Karpas-422 (cell line): ENCODE data around the gene CACNA1H. TPM values are rescaled to one million over a fixed set of nuclear protein-coding genes. Genes with fewer than 3 reads are reported as not detected.
"Not testable (repeated sequence)": the region's sequence is repeated elsewhere in the genome, so short reads cannot be mapped to it uniquely, and the experiment has no call there.

ENCODE experiments used
- DNase-seq: peaks from one replicate; pipeline ENCODE4 v3.0.0-alpha.2; 2015
- H2AFZ ChIP-seq: fragments of 200-600 bp; sonication (generic); 2 replicates; pipeline ENCODE4 v1.6.1; 2014; ENCODE audit warnings: antibody characterized with exemption, low read length, mixed read lengths
- H3K27ac ChIP-seq: fragments of 200-600 bp; sonication (generic); 2 replicates; pipeline ENCODE4 v1.5.1; 2014; ENCODE audit warnings: mild to moderate bottlenecking, low read length, moderate library complexity
- H3K27me3 ChIP-seq: fragments of 200-600 bp; sonication (generic); 2 replicates; pipeline ENCODE4 v1.6.1; 2014; ENCODE audit warnings: low read length, mixed read lengths
- H3K36me3 ChIP-seq: fragments of 200-600 bp; sonication (generic); 2 replicates; pipeline ENCODE4 v1.6.1; 2014; ENCODE audit warnings: low read length, mixed read lengths; ENCODE audit not compliant: insufficient read depth
- H3K4me1 ChIP-seq: fragments of 200-600 bp; sonication (generic); 2 replicates; pipeline ENCODE4 v1.6.1; 2014; ENCODE audit warnings: mild to moderate bottlenecking, low read length, mixed read lengths
- H3K4me2 ChIP-seq: fragments of 200-600 bp; sonication (generic); 2 replicates; pipeline ENCODE4 v1.6.1; 2014; ENCODE audit warnings: low read length, low read depth, mild to moderate bottlenecking; ENCODE audit not compliant: poor library complexity, severe bottlenecking
- H3K4me3 ChIP-seq: fragments of 200-600 bp; sonication (generic); 2 replicates; pipeline ENCODE4 v1.5.1; 2014; ENCODE audit warnings: mild to moderate bottlenecking, antibody characterized with exemption, low read length, mixed read lengths
- H3K79me2 ChIP-seq: fragments of 200-600 bp; sonication (generic); 2 replicates; pipeline ENCODE4 v1.6.1; 2014; ENCODE audit warnings: mild to moderate bottlenecking, low read length, mixed read lengths
- H3K9ac ChIP-seq: fragments of 200-600 bp; sonication (generic); 2 replicates; pipeline ENCODE4 v1.6.0; 2014; ENCODE audit warnings: low read length
- H3K9me2 ChIP-seq: fragments of 200-600 bp; sonication (generic), shearing (Covaris generic); replicated peaks from 2 replicates; pipeline ENCODE4 v1.6.0; 2014; ENCODE audit warnings: mild to moderate bottlenecking, low read length, moderate library complexity; ENCODE audit not compliant: insufficient read depth
- H3K9me3 ChIP-seq: fragments of 300-700, 200-600 bp; sonication (generic); 2 replicates; pipeline ENCODE4 v1.6.1; 2014; ENCODE audit warnings: low read length, mixed read lengths
- H4K20me1 ChIP-seq: fragments of 200-600 bp; sonication (generic); 2 replicates; pipeline ENCODE4 v1.6.1; 2014; ENCODE audit warnings: mild to moderate bottlenecking, antibody characterized with exemption, low read length, low read depth; ENCODE audit not compliant: insufficient read depth
- total RNA-seq: library from RNA; depleted of rRNA; stranded (reverse); fragments of >200 nt; shearing (Covaris generic); gene quantifications from 2 replicates; pipeline ENCODE4 v1.2.3, GENCODE V29; 2014; ENCODE audit warnings: low replicate concordance

Gene CACNA1H
- total RNA-seq, 1 experiment from 2014 or later = not detected

- not testable (repeated sequence) for H3K9me3 ChIP-seq, H3K79me2 ChIP-seq, H3K4me3 ChIP-seq, H3K27ac ChIP-seq, H3K27me3 ChIP-seq, H3K9me2 ChIP-seq, H3K9ac ChIP-seq, H3K36me3 ChIP-seq, H3K4me2 ChIP-seq, DNase-seq, H2AFZ ChIP-seq
- Histone ChIP-seq H4K20me1 (peaks cover 11% of the 10 kb centered on the region; the same call in 1 of the 2 replicates), H3K4me1 (peaks cover 12% of the 10 kb centered on the region)
These were observed 102.6 kb downstream of the CACNA1H start, which contains the start of gene TPSD1 for GRCh38 chr16:1255276-1256122. Gene TPSD1 (plus strand): TSS chr16:1256069. CDS start chr16:1256281, 212 bp downstream.

- Histone ChIP-seq H3K4me1 (peaks cover 21% of the 10 kb centered on the region), H4K20me1 (peaks cover 13% of the 10 kb centered on the region; the same call in 1 of the 2 replicates)
- not testable (repeated sequence) for DNase-seq, H3K27me3 ChIP-seq, H3K27ac ChIP-seq, H3K4me3 ChIP-seq, H3K79me2 ChIP-seq, H2AFZ ChIP-seq, H3K9ac ChIP-seq, H3K36me3 ChIP-seq, H3K9me3 ChIP-seq, H3K9me2 ChIP-seq, H3K4me2 ChIP-seq
These were observed 103.5 kb downstream of the CACNA1H start for GRCh38 chr16:1256296-1256873.

DNA sequence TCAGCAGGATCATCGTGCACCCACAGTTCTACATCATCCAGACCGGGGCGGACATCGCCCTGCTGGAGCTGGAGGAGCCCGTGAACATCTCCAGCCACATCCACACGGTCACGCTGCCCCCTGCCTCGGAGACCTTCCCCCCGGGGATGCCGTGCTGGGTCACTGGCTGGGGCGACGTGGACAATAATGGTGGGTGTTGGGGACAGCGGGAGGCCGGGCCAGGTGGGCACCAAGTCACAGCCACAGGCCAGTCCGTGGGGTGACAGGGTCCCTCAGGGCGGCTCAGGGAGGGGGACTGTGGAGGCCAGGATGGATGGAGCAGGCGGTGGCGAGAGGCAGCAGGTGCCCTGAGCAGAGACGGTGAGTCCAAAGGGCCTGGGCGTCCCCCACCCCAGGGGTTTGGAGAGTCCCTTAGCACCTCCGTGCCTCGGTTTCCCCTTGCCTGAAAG is 104.0 kb downstream of the CACNA1H start:
- Histone ChIP-seq H3K9me3 (no peaks in the 10 kb centered on the region), H4K20me1 (peaks cover 13% of the 10 kb centered on the region; the same call in 1 of the 2 replicates), H3K4me2 (no peak overlapping the region), H3K36me3 (no peaks in the 10 kb centered on the region), H3K27me3 (no peaks in the 10 kb centered on the region), H3K27ac (no peak overlapping the region), H3K9ac (no peak overlapping the region), H2AFZ (no peak overlapping the region), H3K79me2 (no peaks in the 10 kb centered on the region), H3K9me2 (no peaks in the 10 kb centered on the region), H3K4me1 (peaks cover 26% of the 10 kb centered on the region), H3K4me3 (no peak overlapping the region)
- DNase-seq = no peak

GRCh38 chr16:1257561-1258224 is 104.8 kb downstream of the CACNA1H start:
- no peaks in the 10 kb centered on the region for H3K79me2 ChIP-seq
- DNase-seq = no peak
- H3K4me3 ChIP-seq = no peak overlapping the region
- no peaks in the 10 kb centered on the region for H3K36me3 ChIP-seq
- no peak overlapping the region for H3K9ac ChIP-seq
- no peaks in the 10 kb centered on the region for H3K9me2 ChIP-seq
- no peak overlapping the region for H2AFZ ChIP-seq
- H3K9me3 ChIP-seq = no peaks in the 10 kb centered on the region
- no peak overlapping the region for H3K27ac ChIP-seq
- H4K20me1 ChIP-seq = peaks cover 13% of the 10 kb centered on the region; the same call in 1 of the 2 replicates
- no peaks in the 10 kb centered on the region for H3K27me3 ChIP-seq
- H3K4me2 ChIP-seq = no peak overlapping the region
- peaks cover 26% of the 10 kb centered on the region for H3K4me1 ChIP-seq

DNA sequence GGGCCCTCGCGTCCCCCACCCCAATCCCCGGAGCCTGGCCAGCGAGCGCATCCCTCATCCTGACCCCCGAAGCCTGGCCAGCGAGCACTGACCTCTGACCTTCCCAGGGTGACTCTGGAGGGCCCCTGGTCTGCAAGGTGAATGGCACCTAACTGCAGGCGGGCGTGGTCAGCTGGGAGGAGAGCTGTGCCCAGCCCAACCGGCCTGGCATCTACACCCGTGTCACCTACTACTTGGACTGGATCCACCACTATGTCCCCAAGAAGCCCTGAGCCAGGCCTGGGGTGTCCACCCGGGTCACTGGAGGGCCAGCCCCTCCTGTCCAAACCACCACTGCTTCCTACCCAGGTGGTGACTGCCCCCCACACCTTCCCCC is 105.3 kb downstream of the CACNA1H start:
- Histone ChIP-seq H3K27ac (no peak overlapping the region), H3K27me3 (no peaks in the 10 kb centered on the region), H3K4me1 (peaks cover 26% of the 10 kb centered on the region), H3K79me2 (no peaks in the 10 kb centered on the region), H3K9ac (no peak overlapping the region), H2AFZ (no peak overlapping the region), H3K4me3 (no peak overlapping the region), H3K9me3 (no peaks in the 10 kb centered on the region), H3K4me2 (no peak overlapping the region), H3K36me3 (no peaks in the 10 kb centered on the region), H3K9me2 (no peaks in the 10 kb centered on the region), H4K20me1 (peaks cover 13% of the 10 kb centered on the region; the same call in 1 of the 2 replicates)
- peak; percentile 53 for DNase-seq

DNA sequence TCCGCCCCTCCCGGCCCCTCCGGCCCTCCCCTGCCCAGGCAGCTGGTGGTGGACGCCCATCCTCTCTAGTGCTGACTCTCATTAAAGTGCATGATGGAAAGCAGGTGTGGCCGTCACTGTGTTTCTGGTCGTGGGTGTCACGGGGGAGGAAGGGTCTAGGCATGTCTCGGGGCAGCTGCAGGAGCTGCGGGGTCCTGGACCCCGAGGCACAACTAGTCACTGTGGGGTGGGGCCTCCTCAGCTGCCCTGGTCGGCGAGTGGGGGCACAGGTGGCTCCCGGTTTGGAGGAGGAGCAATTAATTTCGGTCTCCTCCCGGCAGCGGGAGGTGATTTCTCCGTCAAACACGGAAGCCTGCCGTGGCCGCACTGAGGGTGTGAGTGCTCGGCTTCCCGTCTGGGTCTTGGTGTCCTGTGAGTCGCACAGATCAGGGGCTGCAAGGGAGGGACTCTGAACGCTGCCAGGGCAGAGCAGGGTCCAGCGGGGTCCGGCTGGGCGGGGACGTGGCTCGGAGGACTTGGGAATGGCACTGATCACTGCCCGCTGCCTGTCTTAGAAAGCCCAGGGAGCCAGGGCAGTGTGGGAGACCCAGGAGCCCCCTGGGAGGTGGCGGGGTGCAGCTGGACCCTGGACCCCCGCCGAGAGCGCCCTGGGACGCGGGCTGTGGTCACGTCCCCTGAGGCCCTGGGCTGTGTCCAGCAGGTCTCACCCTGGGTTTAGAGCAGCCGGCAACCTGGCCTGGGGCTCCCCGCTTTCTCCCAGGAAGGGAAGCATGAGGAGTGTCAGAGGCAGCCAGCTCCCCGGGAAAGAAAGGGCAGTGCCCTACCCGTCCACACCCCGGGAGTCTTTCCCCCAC is 106.2 kb downstream of the CACNA1H start:
- Histone ChIP-seq H3K36me3 (no peaks in the 10 kb centered on the region), H4K20me1 (peaks cover 13% of the 10 kb centered on the region; the same call in 1 of the 2 replicates), H3K4me2 (no peak overlapping the region), H3K4me3 (no peak overlapping the region), H3K9me2 (no peaks in the 10 kb centered on the region), H3K9me3 (no peaks in the 10 kb centered on the region), H3K27ac (no peak overlapping the region), H3K27me3 (no peaks in the 10 kb centered on the region), H3K4me1 (peaks cover 26% of the 10 kb centered on the region), H3K79me2 (no peaks in the 10 kb centered on the region), H2AFZ (no peak overlapping the region), H3K9ac (no peak overlapping the region)
- no peak for DNase-seq

DNA sequence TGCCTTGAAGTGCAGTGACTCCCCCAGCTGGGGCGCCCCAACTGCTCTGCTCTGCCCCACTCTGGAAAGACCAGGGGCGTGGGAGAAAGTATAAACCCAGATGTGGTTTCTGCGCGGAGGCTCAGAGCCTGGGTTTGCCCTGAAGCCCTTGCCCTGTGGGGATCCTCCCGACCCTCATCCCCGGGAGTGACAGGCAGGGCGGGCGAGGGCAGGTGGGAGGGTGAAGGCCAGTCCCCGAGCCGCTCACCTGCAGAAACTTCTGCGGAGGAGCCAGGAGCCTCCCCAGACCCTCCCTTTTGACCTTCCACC is 106.8 kb downstream of the CACNA1H start:
- H3K4me2 ChIP-seq = no peak overlapping the region
- no peaks in the 10 kb centered on the region for H3K79me2 ChIP-seq
- H3K4me3 ChIP-seq = no peak overlapping the region
- H3K27me3 ChIP-seq = no peaks in the 10 kb centered on the region
- H3K36me3 ChIP-seq = no peaks in the 10 kb centered on the region
- H3K9me2 ChIP-seq = no peaks in the 10 kb centered on the region
- H3K27ac ChIP-seq = no peak overlapping the region
- no peak overlapping the region for H3K9ac ChIP-seq
- H2AFZ ChIP-seq = no peak overlapping the region
- H3K9me3 ChIP-seq = no peaks in the 10 kb centered on the region
- DNase-seq = no peak
- peaks cover 26% of the 10 kb centered on the region for H3K4me1 ChIP-seq
- H4K20me1 ChIP-seq = peaks cover 13% of the 10 kb centered on the region; the same call in 1 of the 2 replicates
